C4-2B (cell line): ENCODE data around the gene LDLR.

Experiments
- ZFX ChIP-seq: fragments of 450-650 bp; IDR thresholded peaks from 2 replicates; pipeline ENCODE4 v1.6.1; 2017
- TF ChIP-seq, protein P1 (sequence below): fragments of 450-650 bp; conservative IDR thresholded peaks from 2 replicates; pipeline ENCODE4 v1.5.1; 2017; ENCODE audit warnings: mild to moderate bottlenecking

- TF ChIP-seq ZFX: no peak
- TF ChIP-seq, protein P1, sequence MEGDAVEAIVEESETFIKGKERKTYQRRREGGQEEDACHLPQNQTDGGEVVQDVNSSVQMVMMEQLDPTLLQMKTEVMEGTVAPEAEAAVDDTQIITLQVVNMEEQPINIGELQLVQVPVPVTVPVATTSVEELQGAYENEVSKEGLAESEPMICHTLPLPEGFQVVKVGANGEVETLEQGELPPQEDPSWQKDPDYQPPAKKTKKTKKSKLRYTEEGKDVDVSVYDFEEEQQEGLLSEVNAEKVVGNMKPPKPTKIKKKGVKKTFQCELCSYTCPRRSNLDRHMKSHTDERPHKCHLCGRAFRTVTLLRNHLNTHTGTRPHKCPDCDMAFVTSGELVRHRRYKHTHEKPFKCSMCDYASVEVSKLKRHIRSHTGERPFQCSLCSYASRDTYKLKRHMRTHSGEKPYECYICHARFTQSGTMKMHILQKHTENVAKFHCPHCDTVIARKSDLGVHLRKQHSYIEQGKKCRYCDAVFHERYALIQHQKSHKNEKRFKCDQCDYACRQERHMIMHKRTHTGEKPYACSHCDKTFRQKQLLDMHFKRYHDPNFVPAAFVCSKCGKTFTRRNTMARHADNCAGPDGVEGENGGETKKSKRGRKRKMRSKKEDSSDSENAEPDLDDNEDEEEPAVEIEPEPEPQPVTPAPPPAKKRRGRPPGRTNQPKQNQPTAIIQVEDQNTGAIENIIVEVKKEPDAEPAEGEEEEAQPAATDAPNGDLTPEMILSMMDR: no peak
Observed at GRCh38 chr19:11090264-11090996, 1.2 kb downstream of the LDLR start.
